Measurements from ENCODE around the gene CSNK1G2.

The CSNK1G2 gene

DNA sequence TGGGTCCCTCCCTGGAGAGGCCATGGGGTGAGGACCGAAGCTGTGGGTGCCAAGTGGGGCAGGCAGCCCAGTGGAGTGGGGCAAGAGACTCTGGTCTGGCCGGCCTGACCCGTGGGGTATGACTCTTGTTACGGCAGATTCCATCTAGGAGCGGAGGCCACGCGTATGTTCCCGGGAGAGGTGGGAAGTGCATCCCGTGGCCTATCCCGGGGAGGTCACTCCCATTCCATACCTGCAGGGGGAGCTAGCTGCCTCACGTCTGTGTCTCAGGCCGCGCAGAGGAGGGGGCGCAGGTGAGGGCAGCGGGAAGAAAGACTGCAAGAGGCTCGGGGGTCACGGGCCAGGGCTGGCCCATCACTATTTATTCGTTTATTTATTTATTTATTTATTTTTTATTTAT is 4.9 kb downstream of the CSNK1G2 start:
- peak in 1 of 2 donors; percentile 25 for DNase-seq

DNA sequence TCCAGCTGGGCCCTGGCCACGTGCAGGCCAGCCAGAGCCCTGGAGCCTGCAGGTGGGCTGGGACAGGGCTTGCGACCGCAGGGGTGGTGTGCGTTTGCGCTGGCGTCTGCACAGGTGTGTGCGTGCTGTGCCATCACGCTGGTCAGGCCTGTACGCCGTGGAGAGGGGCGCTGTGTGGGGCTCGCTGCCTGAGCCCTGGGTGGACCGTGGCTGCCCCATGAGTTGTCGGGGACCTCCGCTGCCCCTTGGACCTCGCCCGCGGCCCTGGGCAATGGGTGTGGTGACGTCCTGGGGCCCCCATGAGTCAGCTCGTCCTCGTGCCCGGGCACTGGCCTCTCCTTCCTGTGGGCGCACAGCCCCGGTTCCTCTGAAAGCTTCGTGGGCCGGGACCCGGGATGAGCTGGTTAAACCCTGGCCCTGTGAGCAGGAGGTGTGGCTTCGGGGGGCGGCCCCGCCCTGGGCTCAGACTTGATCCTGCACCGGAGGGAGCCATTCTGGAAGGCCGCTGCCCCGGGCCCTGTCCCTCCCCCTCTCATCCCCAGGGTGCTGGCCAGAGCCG is 6.8 kb downstream of the CSNK1G2 start:
- DNase-seq, result no peak

DNA sequence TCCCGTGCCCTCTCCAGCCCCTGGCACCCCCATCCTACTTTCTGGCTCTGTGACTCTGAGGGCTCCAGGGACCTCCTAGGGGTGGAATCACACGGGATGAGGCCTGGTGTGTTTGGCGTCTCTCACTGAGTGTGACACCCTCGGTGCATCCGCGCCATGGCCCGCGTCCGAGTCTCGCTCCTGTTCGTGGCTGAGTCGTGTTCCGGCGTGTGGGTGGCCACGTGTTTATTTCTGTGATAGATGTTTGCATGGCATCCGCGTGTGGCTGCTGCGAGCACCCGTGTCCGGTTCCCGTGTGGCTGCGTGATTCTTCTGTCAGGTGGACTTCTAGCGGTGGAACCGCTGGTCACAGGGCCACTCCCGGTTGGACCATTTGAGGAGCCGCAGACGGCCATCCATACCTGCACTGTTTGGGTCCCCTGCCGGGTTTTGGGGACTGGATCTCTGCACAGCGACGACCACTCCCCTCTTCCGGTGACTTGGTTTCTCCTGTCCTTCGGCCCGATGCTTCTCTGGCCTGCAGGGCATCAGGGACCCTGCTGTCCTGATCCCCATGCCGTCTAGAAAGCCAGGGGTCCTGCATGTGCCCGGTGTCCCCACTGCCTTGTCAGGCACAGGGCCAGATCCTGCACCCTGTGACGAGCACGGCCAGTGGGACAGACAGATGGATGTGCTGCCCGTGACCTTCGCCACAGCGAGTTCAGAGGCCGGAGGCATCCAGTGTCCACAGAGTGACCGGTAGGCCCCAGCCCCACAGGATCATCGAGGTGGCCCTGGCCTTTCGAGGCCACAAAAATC is 8.5 kb downstream of the CSNK1G2 start:
- no peak for DNase-seq

DNA sequence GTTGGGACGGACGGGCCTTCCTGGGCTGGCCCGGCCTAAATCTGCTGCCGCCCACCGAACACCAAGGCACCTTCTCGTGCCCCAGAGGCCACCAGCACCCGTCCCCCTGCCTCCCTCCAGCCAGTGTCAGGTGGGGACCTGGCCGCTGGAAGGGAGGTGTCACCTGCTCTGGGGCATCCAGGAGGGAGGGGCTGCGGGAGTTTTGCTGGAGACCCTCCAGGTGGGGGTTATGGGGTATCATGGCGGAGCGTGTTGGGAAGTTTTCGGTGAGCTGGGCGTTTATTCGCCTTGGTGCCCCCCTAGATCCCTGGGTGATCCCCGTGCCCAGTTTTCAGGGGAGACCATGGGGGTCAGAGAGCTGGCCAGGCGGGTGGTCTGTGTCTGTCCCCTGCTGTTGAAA is 9.7 kb downstream of the CSNK1G2 start:
- DNase-seq, result no peak

DNA sequence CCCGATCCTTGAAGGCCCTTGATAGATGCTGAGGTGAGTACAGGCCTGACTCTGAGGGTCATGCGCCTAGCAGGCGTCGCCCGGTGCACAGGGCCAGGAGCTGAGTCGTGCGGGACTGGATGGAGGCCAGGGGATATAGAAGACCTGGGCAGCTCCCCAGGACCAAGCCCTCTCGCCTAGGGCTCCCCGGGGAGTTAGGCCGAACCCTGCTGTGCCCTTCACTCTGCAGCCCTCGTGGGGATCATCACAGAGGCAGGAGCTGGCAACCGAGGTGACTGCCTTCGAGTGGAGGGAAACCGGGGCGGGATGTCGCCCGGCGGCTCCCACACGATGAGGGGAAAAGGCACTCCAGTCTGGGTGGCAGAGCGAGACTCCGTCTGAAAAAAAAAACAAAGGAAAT is 11.7 kb downstream of the CSNK1G2 start:
- no peak for DNase-seq

DNA sequence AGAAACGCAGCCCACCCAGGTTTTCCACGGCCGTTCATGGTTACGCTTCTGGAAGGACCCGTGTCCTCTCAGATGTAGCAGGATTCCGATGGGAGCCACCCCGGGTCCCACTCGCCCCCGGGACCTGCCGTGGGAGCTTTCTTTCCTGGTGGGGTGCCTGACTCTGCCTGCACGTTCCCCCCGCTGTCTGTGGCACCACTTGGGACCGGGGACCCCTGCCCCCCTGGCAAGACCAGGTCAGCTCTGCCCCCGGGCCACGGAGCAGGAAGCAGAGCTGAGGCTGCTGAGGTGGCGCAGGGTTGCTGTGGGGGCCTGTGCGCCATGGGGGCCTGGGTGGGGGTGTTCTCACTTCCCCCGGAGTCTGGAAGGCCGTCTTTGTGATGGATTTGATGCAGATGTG is 12.1 kb downstream of the CSNK1G2 start:
- no peak for DNase-seq

DNA sequence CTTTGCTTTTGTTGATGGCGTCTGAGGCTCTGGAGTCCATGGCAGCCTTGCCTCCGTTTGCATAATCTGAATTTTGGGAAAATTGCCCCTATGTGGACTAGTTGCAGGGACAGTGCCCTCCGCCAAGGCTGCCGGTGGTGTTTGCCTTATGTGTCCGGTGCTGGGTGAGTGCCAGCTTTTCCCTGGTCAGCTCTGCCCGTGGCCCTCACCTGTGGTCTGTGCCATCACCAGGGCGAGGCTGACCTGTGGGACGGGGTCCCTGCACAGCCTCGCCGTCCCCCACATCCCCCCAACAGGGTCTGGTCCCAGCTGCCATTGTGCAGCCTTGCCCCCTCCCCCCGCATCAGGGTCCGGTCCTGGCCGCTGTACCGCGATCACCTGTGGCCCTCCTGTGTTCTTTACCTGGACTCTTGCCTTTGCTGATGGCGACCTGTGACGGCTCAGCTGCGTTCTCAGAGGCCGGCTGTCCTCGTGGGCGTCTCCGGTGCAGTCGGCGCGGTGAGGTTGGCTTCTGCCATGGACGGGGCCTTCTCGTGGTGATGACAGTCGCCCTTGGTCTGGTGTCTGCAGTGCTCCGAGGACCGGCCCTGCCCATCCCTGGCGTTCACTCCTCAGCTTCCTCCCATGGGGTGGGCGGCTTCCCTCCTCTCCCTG is 12.6 kb downstream of the CSNK1G2 start:
- no peak for DNase-seq

DNA sequence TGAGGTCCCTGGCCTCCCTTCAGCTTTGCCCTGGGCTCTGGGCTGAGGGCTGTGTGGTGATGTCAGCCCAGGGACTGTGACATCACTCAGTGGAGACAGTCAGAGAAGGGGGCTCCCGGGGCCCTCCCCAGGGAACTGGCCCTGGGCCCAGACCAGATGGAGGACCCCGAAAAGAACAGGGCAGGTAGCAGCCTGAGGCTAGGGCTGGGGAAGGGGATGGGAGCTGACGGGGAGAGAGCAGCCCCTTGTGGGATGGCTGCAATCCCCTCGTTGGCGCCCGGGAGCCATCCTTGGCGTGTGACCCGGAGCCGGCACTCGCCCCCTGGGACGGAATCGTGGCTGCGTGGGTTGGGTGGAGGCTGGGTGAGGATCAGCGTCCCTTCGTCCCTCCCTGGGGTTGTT is 13.6 kb downstream of the CSNK1G2 start:
- no peak for DNase-seq

DNA sequence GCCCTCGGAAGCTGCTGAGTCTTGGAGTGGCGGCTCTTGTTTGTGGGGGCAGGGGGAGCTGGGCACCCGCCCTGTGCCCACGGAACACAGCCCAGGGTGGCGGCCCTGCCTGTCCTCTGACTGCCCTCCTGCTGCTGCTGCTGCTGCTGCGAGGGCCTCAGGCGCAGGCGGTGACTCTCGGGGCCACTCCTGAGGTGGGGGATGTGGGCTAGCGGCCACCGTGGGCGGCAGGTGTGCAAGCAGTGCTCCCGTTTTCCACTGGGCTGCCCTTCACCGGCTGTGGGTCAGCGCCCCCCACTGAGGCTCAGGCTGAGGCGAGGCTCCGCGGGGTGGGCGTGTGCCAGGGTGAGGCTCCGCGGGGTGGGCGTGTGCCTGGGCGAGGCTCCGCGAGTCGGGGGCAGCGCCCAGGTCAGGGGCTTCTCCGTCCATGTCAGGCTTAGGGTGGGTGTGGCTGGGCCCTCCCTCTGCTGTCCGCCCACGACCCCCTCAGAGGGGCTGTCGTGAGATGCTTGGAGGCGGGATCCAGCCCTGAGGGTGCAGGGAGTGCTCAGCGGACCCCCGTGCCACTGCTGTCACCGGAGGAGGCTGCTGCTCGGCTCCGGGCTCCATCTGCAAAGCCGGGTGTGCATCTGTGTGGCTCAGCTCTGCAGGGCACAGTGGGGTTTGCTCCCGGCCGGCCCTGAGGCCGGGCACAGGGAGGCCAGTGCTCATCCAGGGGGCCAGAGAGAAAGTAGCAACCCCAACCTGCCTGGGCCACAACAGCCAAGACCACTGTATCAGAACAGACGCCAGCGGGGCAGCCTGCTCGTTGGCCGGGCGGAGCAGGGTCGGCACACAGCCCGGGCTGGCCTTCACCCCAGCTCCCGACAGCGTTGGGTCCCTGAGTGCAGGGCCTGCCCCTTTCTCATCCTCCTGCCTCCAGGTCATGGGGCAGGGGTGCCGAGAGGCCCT is 14.5 kb downstream of the CSNK1G2 start:
- DNase-seq, result no peak

DNA sequence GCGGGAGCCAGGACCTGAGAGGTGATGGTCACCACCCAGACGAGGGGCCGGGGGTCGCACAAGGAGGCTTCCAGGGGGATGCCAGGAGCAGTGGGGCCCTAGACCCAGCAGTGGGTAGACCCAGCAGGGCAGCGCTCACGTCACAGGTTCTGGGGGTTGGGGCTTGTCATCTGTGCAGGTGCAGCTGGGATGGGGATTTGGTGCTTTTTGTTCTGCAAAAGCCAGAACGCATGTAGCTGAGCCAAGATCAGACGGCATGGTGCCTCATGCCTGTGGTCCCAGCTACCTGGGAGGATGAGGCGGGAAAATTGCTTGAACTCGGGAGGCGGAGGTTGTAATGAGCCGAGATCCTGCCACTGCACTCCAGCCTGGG is 15.1 kb downstream of the CSNK1G2 start:
- no peak for DNase-seq

DNA sequence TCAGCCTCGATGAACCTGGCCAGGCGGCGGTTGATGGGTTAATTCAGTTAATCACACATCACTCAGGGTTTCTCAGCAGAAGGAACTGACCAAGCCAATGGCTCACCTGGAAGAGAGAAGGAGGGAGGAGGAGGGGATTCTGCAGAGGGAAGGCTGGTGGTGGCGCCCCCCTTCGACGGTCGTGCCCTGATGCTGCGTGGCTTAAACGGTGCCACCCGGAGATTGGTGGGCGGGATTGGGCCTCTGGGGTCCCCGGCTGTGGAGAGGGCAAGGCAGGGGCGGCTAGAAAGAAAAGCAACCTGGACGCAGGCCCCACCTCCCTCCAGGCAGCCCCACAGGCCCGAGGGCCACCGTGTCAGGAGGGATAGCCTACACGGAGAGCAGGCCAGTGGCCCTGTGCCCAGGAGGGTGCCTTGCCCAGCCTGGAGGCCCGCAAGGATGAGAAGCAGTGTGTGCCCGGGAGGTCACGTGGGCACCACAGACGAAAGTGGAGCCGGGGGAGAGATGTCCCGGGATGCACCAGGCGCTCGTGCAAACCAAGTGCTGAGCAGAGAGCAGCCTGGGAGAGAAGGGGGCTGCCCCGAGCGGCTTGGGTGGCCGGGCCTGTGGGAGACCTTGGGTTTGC is 16.0 kb downstream of the CSNK1G2 start:
- DNase-seq, result no peak

DNA sequence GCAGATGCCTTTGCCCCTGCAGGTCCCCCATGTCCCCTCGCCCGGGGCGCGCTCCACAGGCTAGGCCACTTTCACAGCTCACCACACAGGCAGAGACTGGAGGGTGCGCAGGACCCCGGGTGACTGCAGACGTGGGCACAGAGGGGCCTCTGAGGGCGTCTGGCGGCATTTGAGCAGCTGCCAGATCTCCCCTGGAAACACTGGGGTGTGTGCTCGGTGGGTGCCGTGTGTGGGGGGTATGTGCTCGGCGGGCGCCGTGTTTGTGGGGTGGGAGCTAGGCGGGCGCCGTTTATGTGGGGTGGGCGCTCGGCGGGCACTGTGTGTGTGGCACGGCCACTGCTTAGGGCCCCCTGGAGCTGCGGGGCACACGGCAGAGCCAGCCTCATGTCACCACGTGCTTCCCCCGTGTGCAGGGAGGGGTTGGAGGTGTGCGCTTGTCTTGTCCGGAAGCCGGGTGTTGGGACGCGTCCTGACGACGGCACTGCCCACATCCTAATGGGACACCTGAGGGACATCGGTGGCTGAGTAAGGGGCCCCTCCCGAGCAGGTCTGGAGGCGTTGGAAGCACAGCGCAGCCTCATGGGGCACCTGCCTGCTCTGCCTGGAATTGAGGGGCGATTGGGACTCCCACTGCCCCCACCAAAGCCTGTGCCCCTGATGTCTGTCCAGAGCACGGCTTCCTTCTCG is 16.7 kb downstream of the CSNK1G2 start:
- DNase-seq, result no peak

DNA sequence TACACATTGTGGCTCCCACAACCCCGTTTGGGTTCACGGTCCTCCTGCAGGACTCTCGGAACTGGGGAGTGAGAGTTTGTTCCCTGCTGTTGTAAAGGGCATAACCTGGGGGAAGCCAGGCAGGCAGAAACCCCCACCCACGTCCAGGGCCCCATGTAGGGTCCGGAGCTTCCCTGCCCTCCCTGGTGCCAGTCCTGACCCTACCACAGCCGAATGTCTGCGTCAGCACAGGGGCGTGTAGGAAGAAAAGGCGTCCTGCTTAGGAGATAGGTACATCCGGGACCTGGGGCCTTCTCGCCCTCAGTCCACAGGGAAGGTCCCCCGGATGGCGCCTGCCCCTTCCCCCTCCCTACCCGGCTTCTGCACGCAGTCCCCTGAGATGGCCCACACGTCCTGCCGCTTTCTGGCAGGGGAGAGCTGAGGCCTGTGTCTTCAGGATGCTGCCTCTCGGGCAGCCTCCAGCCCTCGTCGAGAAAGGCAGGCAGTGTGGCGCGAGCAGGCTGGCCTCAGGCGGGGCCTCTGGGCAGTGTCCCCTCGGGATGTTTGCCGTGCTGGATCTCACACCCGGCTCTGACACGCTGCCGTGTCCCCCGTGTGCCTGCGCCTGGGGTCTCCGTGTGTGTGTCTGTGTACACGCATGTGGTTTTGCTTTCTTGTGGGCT is 19.1 kb downstream of the CSNK1G2 start:
- no peak for DNase-seq

DNA sequence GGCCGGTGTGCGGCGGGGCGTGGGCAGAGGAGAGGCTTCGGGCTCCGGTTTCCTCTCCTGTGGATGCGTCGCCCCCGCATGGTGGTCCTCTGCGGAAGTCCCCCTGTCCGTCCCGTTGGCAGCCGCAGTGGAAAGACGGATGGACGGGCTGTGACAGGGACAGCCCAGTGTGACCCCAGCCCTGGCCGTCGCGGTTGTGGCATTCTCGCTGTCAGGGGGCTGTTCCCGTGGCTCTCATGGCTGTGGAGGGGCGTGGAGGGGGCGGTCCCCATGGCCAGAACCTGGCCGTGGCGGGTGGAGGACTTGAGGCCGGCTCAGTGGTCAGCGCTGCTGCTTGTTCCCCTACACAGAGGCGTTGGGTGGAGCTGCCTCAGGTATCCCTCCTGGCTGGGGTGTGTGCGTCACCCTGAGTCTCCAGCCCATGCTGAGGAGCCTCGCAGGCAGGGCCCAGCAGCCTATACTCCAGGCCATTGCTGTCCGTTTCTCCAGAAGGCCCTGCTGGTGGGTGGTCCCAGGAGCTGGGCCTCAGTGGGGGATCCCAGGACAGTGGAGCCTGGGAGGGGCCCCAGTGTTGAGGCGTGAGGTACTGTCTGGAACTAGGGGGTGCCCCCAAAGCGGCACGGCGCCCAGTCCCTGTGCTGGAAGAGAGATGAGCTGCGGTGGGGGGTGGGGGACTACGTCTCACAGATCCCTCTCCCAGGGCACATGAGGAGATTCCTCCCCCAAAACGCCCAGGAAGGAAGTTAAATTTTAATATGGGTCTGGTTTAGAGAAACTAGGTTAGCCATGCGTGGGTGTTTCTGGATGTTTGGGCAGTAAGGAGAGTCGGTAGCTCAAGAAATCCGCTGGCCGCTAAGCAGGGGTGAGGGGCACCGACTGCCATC is 20.3 kb downstream of the CSNK1G2 start:
- DNase-seq, result no peak

DNA sequence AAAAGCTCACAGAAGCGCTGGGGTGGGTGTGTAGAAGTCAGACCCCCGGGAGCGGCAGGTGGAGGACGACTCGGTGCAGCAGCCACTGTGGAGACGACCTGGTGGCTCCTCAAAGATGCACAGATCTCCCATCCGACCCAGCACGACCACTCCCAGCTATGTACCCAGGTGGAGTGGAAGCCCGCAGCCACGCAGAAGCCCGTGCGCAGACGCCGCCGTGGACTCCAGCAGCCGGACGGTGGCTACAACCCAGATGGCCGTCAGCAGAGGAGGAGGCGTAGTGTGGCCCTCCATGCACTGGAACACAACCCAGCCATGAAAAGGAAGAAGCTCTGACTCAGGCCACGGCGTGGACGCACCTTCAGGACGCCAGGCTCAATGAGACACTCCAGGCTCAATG is 21.7 kb downstream of the CSNK1G2 start:
- no peak for DNase-seq

DNA sequence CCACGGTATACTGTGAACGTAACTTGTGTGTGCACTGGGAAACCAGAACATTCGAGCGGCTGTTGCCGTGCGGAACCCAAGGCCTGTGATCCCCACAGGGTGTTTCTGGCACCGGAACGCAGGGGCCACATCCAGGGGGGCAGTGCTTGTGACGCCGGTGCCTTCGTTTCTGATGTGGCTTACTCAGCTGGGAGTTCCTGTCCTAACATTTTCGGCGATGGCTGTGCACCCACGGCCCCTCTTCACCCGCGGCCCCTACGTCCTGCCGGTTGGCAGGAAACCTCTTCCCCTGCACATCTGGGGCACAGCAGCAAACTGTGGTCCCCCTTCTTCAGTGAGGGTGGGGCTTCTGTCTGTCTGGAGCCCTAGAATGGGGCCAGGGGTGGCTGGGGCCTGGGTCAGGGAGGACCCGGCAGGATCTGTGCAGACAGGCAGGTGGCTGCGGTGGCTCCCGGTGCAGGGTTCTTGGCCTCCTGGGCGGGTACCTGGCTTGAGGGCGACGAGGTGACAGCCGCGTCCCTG is 26.2 kb downstream of the CSNK1G2 start:
- no peak for DNase-seq

DNA sequence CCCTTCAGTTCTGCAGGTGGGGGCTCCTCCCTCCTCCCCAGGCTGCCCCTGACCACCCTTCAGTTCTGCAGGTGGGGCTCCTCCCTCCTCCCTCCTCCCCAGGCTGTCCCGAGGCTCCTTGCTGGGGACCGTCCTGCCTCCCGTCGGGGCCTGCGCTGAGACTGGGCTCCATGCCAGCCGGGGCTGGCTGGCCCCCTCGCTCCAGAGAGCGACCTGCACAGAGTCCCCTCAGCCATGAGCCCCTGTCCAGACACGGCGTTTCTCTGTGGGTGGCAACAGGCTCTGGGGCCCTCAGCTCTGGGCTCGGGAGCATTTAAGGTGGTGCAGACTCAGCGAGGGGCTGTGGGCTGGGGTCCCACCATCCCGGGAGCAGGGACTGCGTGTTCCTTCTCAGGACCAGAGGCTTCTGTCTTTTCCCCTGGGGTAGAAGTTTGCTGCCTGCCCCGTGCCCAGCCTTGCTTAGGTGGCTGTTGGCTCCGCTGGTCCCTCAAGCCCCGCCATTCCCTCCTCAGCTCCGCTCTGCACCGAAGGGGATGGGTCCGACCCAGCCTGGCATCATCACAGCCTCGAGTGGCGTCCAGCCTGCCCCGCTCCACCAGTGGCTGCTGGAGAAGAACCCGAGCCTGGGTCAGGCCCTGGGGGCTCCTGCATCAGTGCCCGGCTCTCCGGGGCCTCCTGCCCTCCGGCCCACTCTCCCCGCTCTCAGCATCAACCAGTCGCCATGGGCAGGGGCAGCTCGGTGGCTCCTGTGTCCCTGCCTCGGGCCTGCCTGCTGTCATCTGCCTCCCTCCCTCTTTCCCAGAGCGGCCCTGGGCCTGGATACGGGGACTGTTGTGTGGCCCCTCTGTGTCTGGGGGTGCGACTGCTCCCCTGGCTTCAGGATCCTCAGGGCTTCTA is 27.6 kb downstream of the CSNK1G2 start:
- no peak for DNase-seq

DNA sequence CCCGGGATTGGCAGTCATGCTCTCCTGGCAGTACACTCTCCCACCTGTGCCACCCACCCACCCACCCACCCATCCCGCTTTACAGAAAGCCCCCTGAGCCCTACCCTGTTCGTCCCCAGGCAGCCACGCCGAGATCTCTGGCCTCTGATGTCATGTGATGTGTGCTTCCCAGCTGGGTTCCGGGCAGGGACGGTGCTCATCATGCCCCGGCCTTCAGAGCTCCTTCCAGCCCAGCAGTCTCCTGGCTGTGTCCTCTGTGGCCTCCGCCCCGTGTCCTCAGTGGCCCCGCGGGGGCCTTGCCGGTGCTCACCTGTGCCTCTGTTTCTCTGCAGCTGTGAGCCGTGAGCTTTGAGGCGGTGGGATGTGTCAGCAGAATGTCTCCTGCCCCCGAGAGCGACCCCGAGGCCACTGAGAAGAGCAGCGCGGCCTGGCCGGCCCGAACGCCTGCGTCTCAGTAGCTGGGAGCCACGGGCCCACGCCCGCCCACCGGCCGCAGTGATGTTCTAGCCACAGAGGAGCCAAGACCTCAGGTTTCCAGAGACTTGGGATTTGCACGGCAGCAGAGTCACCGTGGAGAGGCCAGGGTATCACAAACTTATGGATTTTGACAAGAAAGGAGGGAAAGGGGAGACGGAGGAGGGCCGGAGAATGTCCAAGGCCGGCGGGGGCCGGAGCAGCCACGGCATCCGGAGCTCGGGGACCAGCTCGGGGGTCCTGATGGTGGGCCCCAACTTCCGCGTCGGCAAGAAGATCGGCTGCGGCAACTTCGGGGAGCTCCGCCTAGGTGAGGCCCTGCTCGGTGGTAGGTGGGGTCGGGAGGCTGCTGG is 28.4 kb downstream of the CSNK1G2 start:
- DNase-seq, result no peak

All from activated CD4-positive, alpha-beta T cell treated with anti-CD3 and anti-CD28 coated beads for 4 hours (primary cell).